ENCODE measurements around the gene PALD1. TPM values are rescaled to one million over a fixed set of nuclear protein-coding genes. Genes with fewer than 3 reads are reported as not detected.
"Not testable (repeated sequence)": the region's sequence is repeated elsewhere in the genome, so short reads cannot be mapped to it uniquely, and the experiment has no call there.

Gene PALD1
- total and polyA plus RNA-seq, 2 donors (not counting 1 experiment from before 2014, with no cell fraction given): 0.09 to 0.33 TPM

DNA sequence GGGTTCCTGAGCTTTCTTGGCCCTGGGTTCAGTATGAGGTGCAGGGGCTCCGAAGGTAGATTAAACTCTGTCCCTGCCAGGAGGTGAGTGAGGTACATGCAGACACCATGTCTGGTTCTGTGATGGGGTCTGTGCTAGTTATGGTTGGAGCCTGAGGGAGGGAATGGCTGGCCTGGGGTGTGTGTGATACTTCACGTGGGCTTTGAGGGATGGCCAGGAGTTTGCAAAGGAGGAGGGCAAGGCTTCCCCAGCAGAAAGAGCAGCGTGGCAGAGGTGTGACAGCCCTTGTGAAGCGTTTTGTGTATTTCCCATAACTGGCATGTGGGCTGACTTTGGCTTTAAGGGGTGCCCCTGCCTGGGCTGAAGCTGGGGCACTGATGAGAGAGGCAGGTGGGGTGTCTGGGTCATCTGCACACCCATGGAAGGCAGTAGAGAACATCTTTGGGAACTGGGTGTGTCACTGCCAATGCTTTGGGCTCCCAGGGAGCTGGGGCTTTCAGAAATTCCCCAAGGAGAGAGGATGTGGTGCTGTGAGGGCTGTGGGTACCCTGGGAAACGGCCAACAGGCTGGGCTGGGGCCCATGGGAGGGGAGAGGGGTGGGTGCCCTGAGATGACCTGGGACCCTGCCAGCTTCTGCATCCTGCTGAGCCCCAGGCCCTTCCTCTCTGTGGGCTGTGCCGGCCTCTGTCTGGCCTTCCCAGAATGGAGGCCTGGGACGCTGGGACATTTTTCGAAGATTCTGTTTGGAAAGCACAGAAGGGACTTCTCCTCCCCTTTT, 4.6 kb downstream of the PALD1 start:
- Histone ChIP-seq H3K9me3 (ENCODE audit: control insufficient read depth, insufficient read depth, low read depth, low read length) (no peaks in the 10 kb centered on the region), H3K4me2 (ENCODE audit: extremely low read depth, insufficient read depth, low read length) (no peak overlapping the region), H3K4me3 (replicated peaks in 1 of 4; ENCODE audit: control extremely low read depth in 1 of 4, insufficient read depth in 1 of 4, low read depth in 3 of 4, low read length in 4 of 4) (no peak overlapping the region), H2AFZ (ENCODE audit: low read length) (no peak overlapping the region), H3K9ac (ENCODE audit: insufficient read depth, low read length) (no peak overlapping the region), H4K20me1 (ENCODE audit: control insufficient read depth, extremely low read depth, insufficient read depth, low read length) (no peaks in the 10 kb centered on the region), H3K36me3 (ENCODE audit: control insufficient read depth, insufficient read depth, low read length) (no peaks in the 10 kb centered on the region), H3K79me2 (ENCODE audit: control insufficient read depth, insufficient read depth, low read length) (no peaks in the 10 kb centered on the region), H3K27me3 (ENCODE audit: control insufficient read depth, insufficient read depth, low read length) (peaks cover 12% of the 10 kb centered on the region), H3K27ac (ENCODE audit: insufficient read depth, low read length) (no peak overlapping the region), H3K4me1 (ENCODE audit: control insufficient read depth, extremely low read depth, insufficient read depth, low read length) (no peaks in the 10 kb centered on the region)
- TF ChIP-seq, protein P1, sequence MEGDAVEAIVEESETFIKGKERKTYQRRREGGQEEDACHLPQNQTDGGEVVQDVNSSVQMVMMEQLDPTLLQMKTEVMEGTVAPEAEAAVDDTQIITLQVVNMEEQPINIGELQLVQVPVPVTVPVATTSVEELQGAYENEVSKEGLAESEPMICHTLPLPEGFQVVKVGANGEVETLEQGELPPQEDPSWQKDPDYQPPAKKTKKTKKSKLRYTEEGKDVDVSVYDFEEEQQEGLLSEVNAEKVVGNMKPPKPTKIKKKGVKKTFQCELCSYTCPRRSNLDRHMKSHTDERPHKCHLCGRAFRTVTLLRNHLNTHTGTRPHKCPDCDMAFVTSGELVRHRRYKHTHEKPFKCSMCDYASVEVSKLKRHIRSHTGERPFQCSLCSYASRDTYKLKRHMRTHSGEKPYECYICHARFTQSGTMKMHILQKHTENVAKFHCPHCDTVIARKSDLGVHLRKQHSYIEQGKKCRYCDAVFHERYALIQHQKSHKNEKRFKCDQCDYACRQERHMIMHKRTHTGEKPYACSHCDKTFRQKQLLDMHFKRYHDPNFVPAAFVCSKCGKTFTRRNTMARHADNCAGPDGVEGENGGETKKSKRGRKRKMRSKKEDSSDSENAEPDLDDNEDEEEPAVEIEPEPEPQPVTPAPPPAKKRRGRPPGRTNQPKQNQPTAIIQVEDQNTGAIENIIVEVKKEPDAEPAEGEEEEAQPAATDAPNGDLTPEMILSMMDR (conservative IDR thresholded peaks at IDR 0.05 in 1 of 2, IDR thresholded peaks at IDR 0.05 in 1 of 2; ENCODE audit: low read depth in 1 of 2, low read length in 2 of 2): no peak
- TF ChIP-seq EZH2 (IDR thresholded peaks at IDR 0.05; ENCODE audit: low read length, missing control alignments): no peak
- no peak for DNase-seq (ENCODE audit: low read depth in 2 of 2)

DNA sequence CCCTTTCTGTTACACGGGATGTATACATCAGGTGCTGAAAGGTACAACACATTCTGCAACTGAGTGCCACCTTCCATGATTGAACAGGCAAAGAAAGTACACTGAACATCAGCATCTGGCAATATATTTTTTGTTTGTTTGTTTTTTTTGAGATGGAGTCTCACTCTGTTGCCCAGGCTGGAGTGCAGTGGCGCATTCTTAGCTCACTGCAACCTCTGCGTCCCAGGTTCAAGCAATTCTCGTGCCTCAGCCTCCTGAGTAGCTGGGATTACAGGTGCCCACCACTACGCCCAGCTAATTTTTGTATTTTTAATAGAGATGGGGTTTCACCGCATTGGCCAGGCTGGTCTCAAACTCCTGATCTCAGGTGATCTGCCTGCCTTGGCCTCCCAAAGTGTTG, 5.3 kb downstream of the PALD1 start:
- H3K36me3 ChIP-seq (ENCODE audit: control insufficient read depth, insufficient read depth, low read length); H3K4me1 ChIP-seq (ENCODE audit: control insufficient read depth, extremely low read depth, insufficient read depth, low read length); H3K9ac ChIP-seq (ENCODE audit: insufficient read depth, low read length); H3K79me2 ChIP-seq (ENCODE audit: control insufficient read depth, insufficient read depth, low read length); DNase-seq (ENCODE audit: low read depth in 2 of 2); H3K4me2 ChIP-seq (ENCODE audit: extremely low read depth, insufficient read depth, low read length); H3K4me3 ChIP-seq (replicated peaks in 1 of 4; ENCODE audit: control extremely low read depth in 1 of 4, insufficient read depth in 1 of 4, low read depth in 3 of 4, low read length in 4 of 4); H3K27ac ChIP-seq (ENCODE audit: insufficient read depth, low read length); H3K9me3 ChIP-seq (ENCODE audit: control insufficient read depth, insufficient read depth, low read depth, low read length); H4K20me1 ChIP-seq (ENCODE audit: control insufficient read depth, extremely low read depth, insufficient read depth, low read length); H3K27me3 ChIP-seq (ENCODE audit: control insufficient read depth, insufficient read depth, low read length); H2AFZ ChIP-seq (ENCODE audit: low read length): not testable (repeated sequence)

DNA sequence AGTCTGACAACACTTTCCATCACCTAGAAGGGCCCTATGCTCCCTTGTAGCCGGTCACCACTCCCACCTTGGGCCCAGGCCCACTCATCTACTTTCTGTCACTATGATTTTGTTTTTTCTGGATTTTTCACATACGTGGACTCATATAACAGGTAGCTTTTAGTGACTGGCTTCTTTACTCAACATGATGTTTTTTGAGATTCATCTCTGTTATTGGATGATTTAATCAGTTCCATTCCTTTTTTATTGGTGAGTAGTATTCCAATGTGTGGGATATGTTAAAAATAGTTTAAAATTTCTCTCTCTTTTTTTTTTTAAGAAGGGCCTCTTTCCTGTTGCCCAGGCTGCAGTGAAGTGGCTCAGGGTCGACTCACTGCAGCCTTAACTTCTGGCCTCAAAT, 9.3 kb downstream of the PALD1 start:
- H3K4me2 ChIP-seq (ENCODE audit: extremely low read depth, insufficient read depth, low read length): no peak overlapping the region
- no peak overlapping the region for H3K4me3 ChIP-seq (replicated peaks in 1 of 4; ENCODE audit: control extremely low read depth in 1 of 4, insufficient read depth in 1 of 4, low read depth in 3 of 4, low read length in 4 of 4)
- no peaks in the 10 kb centered on the region for H3K9me3 ChIP-seq (ENCODE audit: control insufficient read depth, insufficient read depth, low read depth, low read length)
- no peaks in the 10 kb centered on the region for H3K79me2 ChIP-seq (ENCODE audit: control insufficient read depth, insufficient read depth, low read length)
- no peaks in the 10 kb centered on the region for H3K27me3 ChIP-seq (ENCODE audit: control insufficient read depth, insufficient read depth, low read length)
- no peak overlapping the region for H3K9ac ChIP-seq (ENCODE audit: insufficient read depth, low read length)
- no peaks in the 10 kb centered on the region for H4K20me1 ChIP-seq (ENCODE audit: control insufficient read depth, extremely low read depth, insufficient read depth, low read length)
- no peak overlapping the region for H3K27ac ChIP-seq (ENCODE audit: insufficient read depth, low read length)
- H2AFZ ChIP-seq (ENCODE audit: low read length): no peak overlapping the region
- H3K36me3 ChIP-seq (ENCODE audit: control insufficient read depth, insufficient read depth, low read length): no peaks in the 10 kb centered on the region
- no peak for DNase-seq (ENCODE audit: low read depth in 2 of 2)
- TF ChIP-seq EZH2 (IDR thresholded peaks at IDR 0.05; ENCODE audit: low read length, missing control alignments): no peak
- TF ChIP-seq, protein P1 (conservative IDR thresholded peaks at IDR 0.05 in 1 of 2, IDR thresholded peaks at IDR 0.05 in 1 of 2; ENCODE audit: low read depth in 1 of 2, low read length in 2 of 2): no peak
- no peaks in the 10 kb centered on the region for H3K4me1 ChIP-seq (ENCODE audit: control insufficient read depth, extremely low read depth, insufficient read depth, low read length)

All from fibroblast of lung (primary cell).